ENCODE measurements around the gene GGTA1. TPM values are rescaled to one million over a fixed set of nuclear protein-coding genes. Genes with fewer than 3 reads are reported as not detected.

GGTA1 gene
- total and polyA plus RNA-seq, 2 experiments from 2014 or later = 0.16 TPM; not detected in 1

- Histone ChIP-seq H3K79me2 (replicated peaks; ENCODE audit: insufficient read depth) (no peaks in the 10 kb centered on the region), H3K27ac (ENCODE audit: low read depth) (no peak overlapping the region), H3K36me3 (ENCODE audit: insufficient read depth) (no peaks in the 10 kb centered on the region), H3K27me3 (ENCODE audit: insufficient read depth) (no peaks in the 10 kb centered on the region), H3K4me2 (no peak overlapping the region), H3F3A (replicated peaks; ENCODE audit: low read depth) (no peaks in the 10 kb centered on the region), H3K9me2 (ENCODE audit: insufficient read depth) (peaks cover 4% of the 10 kb centered on the region; the same call in 1 of the 2 replicates), H3K4me3 (no peak overlapping the region), H4K20me1 (replicated peaks; ENCODE audit: insufficient read depth) (no peaks in the 10 kb centered on the region), H2AFZ (no peak overlapping the region), H3K4me1 (ENCODE audit: insufficient read depth) (peaks cover 5% of the 10 kb centered on the region)
- Mint-ChIP-seq H3K27me3 (ENCODE audit: insufficient read depth, low read depth, poor library complexity) (no peaks in the 10 kb centered on the region), H3K4me1 (no peaks in the 10 kb centered on the region), H3K36me3 (ENCODE audit: low read depth) (no peaks in the 10 kb centered on the region), H3K27ac (no peak overlapping the region), H3K9me3 (no peaks in the 10 kb centered on the region; the same call in 2 of the 3 replicates), H3K4me3 (no peak overlapping the region)
- ATAC-seq (no peak), DNase-seq (ENCODE audit: low spot score) (no peak)
- TF ChIP-seq JUNB (IDR thresholded peaks at IDR 0.05; ENCODE audit: unreplicated experiment) = no peak
- TF ChIP-seq CTCF (conservative IDR thresholded peaks at IDR 0.05; ENCODE audit: low read depth in 2 of 2) = no peak
- no peak for TF ChIP-seq ZNF114 (CRISPR knock-in tag; IDR thresholded peaks at IDR 0.05)
- TF ChIP-seq STAT1 (IDR thresholded peaks at IDR 0.05; ENCODE audit: unreplicated experiment) = no peak
- TF ChIP-seq NANOG (IDR thresholded peaks at IDR 0.05; ENCODE audit: borderline replicate concordance) = no peak
- no peak for TF ChIP-seq REST (IDR thresholded peaks at IDR 0.05; ENCODE audit: unreplicated experiment)
- TF ChIP-seq POLR2AphosphoS5 (IDR thresholded peaks at IDR 0.05; ENCODE audit: low read depth) = no peak
- no peak for TF ChIP-seq ZNF462 (CRISPR knock-in tag; IDR thresholded peaks at IDR 0.05)
These were observed 75.6 kb downstream of the GGTA1 start for GRCh38 chr9:121424024-121424432.

All from GM23338 (cell line).